DMS114 treated with DMSO at 0.1 percent for 48 hours (cell line): ENCODE results near the gene PHF21B.
A peak's percentile ranks its signal among the peaks of the same experiment; 100 is the strongest.
"Not testable (repeated sequence)": the region's sequence is repeated elsewhere in the genome, so short reads cannot be mapped to it uniquely, and the experiment has no call there.

Experiments used
- DNase-seq: peaks from one replicate; lab custom pipeline; 2025; ENCODE audit not compliant: unreplicated experiment; lab: John Stamatoyannopoulos, UW

PHF21B gene

GRCh38 chr22:45009606-45010531, at the start of gene PHF21B:
PHF21B (minus strand) TSS chr22:45010005; CDS start chr22:45009549, 456 bp downstream.
- DNase-seq: peak; percentile 66

DNA sequence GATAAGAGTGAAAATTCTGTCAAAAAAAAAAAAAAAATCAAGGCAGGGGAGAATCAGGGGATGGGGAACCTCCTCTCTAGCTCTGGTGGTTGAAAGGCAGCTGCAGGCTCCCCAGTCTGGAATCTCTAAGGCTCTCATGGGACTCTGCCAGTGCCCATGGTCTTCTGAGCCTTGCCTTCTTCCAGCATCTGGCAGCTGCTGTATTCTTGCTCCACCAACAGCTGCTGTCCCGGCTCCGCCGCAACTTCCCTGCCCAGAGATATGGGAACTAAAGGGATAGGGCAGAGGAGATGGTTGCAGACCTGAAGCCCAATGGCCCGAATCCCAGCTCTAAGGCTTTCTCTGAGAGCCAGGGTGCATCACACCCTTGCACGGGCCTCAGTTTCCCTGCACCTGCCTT, 49.5 kb upstream of the PHF21B start:
- DNase-seq: no peak

DNA sequence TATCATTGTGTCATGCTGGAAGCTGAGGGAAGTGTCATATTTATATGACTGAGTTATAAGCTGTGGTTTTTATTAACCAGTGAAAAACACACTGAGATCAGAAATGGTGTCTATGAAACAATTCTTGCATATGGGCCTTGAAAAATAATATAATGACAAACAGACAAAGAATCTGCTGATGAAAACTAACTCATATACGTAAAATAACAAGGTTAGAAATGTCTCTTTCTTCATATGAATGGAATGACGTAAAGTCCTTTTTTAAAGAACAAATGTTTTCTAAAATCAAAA, 48.8 kb upstream of the PHF21B start:
- no peak for DNase-seq

- DNase-seq: no peak
Measured at GRCh38 chr22:45055936-45056335, 46.1 kb upstream of the PHF21B start.

DNA sequence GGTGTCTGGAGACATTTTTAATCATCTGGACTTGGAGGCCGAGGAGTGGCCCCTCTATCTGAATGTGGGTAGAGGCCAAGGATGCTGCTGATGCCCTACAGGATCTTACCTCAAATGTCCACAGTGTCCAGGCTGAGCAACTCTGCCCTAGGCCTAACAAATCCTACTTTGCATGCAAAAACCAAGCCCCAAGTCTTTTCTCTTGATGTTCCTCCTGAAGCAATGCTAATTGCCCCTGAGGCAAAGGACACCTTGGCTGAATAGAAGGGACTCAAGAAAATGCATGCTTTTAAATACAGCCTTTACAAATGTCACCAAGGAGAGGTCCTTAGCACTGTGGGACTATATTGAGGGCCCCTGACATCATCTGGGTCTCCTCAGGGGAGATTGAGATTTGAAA, 43.8 kb upstream of the PHF21B start:
- no peak for DNase-seq

DNA sequence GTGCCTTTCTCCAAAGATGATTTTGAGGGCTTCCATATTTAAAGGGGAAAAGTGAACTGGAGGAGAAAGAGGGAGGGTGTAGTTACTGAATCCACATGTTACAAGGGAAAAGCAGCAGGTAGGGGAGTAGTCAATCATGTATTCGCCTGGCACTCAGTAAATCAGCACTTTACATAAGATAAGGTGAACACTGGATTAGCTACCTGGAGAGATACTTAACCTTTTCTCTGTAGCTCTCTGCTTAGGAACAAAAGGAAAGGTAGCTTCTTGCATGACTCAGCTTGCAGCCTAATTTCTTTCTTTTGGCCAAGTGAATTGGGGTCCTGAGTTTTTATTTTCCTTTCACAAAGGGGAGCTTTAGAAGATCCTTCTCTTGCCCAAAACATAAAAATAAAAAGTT, 43.3 kb upstream of the PHF21B start:
- no peak for DNase-seq

DNA sequence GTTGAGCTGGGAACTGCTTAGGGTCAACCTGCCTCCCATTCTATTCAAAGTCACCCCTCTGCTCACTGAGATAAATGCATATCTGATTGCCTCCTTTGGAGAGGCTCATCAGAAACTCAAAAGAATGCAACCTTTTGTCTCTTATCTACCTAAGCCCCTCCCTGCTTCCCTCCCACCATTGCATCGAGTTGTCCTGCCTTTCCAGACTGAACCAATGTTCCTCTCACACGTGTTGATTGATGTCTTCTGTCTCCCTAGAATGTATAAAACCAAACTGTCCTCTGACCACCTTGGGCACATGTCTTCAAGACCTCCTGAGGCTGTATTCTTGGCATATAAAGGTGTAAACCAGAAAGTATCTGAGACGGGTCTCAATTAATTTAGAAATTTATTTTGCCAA, 42.9 kb upstream of the PHF21B start:
- not testable (repeated sequence) for DNase-seq

DNA sequence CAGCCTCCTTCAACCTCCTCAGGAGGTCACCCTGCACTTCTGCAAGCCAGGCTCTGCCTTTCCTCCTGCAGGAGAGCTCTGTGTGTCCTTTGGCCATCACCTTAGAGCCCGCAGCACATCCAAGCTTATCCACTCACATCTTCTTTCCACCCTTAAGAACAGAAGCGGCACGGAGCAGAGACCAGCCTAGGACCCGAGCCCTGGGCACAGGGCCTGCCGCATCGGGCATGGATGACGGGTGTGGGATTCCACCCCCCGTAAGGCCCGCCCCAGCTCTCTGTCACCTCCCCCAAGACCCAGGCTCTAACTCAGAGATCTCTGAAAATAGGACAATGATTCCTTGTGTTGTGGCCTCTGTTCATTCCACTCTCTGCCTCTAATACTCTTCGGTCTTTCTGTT, 42.1 kb upstream of the PHF21B start:
- no peak for DNase-seq

DNA sequence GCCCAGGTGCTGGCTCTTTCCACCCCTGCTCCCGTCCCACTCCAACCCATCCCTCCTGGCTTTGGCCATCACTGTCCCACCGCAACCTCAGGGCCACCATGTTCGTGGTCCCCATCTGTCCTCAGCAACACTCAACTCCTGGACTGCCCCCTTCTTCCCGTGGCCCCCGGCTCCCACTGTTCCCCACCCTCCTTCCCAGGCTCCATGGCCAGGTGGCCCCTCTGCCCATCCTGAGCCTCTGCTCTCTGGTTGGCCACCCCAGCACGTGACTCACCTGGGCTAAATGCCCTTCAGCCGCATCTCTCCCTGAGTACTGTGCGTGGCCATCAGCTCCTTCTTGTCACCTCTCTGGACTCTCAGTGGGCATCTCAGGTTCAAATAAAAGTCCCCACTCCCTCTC, 41.6 kb upstream of the PHF21B start:
- DNase-seq: no peak

DNA sequence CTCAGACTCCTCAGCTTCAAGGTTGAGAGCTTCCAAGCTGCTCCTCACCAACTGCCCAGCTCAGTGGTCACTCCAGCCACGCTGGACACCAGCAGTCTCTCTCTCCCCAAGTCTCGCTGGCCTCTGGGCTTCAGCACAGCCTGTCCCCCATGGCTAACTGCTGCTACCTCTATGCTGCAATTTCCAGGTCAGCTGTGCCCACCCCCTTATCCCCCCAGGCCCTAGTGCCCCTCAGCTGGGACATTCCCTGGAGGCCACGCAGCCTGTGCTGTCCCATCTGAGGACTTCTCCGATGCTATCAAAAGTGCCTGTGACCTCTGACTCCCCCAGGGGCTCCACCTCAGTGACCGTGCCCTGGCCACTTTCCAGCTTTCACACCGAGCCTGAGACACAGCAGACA, 37.5 kb upstream of the PHF21B start:
- no peak for DNase-seq

GRCh38 chr22:45045208-45045607, 35.4 kb upstream of the PHF21B start:
- no peak for DNase-seq

GRCh38 chr22:45042263-45042662, 32.5 kb upstream of the PHF21B start:
- no peak for DNase-seq

GRCh38 chr22:45039133-45039532, 29.3 kb upstream of the PHF21B start:
- DNase-seq: no peak

DNA sequence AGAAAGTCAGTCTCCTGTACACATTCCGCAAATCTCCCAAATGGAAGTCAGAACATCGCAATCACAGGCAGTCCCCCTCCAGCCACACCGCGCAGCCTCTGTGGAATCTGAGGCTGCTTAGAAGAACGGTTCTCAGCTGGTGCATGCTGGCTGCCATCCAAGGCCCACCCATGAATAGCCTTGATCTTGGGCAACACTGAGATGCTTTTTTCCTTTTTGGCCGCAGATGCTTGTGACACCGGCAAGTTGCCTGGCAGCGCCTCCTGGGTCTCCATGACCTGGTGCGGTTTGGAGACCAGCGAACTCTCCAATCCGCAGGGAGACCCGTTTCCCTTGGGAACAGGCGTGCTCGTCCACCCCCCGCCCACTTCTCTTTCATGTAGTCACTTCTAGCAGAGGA, 26.3 kb upstream of the PHF21B start:
- no peak for DNase-seq

DNA sequence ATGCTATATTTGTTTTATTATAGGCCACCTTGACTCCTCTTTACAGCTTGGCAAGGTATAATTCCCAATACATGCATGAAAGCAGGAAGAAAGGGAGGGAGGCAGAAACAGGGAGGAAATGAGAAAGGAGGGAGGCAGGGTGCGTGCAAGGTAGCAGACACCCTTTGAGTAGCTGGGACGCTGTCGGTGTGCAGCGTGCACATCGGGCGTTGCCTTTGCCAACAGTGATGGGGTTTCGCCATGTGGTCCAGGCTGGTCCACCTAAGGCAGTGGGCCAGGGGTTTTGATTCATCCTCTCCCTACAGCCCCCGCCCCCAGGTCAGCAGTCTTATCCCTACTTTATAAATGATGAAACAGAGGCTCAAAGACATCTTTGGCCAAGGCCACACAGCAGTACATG, 25.0 kb upstream of the PHF21B start:
- no peak for DNase-seq

DNA sequence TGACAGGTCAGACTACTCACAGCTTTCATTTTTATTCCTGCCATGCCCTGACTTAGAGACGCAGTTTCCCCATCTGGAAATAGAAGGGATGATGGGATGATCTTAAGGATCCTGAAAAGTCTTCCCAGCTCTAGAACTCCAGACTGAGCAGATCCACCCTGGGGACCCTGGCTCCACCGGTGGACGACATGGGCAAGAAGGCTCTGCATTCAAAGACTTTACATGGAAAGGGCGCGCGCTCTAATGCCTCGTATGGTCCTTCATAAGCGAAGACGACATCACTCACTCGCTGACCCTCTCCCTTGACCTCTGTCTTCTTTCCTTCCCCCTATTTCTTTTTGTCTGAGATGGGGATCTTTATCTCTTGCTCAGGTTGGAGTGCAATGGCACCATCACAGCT, 24.4 kb upstream of the PHF21B start:
- no peak for DNase-seq

GRCh38 chr22:45033136-45033535, 23.3 kb upstream of the PHF21B start:
- no peak for DNase-seq

DNA sequence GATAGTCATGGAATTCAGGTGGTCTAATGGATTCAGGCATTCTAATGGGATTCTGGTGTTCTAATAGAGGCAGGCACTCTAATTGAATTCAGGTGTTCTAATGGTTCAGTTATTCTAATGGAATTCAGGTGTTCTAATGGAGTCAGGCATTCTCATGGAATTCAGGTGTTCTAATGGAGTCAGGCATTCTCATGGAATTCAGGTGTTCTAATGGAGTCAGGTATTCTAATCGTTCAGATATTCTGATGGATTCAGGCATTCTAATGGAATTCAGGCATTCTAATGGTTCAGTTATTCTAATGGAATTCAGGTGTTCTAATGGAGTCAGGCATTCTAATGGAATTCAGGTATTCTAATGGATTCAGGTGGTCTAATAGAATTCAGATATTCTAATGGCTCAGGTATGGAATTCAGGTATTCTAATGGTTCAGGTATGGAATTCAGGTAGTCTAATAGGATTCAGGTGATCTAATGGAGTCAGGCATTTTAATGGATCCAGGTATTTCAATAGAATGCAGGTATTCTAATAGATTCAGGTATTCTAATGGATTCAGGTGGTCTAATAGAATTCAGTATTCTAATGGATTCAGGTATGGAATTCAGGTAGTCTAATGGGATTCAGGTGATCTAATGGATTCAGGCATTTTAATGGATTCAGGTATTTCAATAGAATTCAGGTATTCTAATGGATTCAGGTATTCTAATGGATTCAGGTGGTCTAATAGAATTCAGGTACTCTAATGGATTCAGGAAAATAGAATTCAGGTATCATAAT, 22.0 kb upstream of the PHF21B start:
- DNase-seq: no peak

- DNase-seq: no peak
Measured at GRCh38 chr22:45029501-45029900, 19.7 kb upstream of the PHF21B start.

DNA sequence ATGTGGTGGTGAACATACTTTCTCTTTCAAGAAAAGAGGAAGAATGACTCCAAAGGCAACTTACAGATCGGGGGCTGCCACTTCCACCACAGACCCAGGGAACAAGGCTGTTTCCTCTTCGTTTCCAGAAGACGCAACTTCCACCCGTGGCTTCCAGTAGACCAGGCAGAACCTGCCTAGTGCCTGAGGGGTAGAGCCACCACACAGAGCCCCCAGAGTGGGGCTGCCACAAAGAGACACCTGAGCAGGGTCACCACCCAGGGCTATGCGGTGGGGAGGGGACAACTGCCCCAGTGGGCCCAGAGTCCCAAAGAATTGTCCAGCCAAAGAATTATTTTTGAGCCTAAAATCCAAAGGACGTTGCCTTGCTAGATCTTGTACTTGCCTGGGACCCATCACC, 16.7 kb upstream of the PHF21B start:
- no peak for DNase-seq

- DNase-seq: no peak
Measured at GRCh38 chr22:45023431-45023830, 13.6 kb upstream of the PHF21B start.

- DNase-seq: no peak
Measured at GRCh38 chr22:45019861-45020655, 10.3 kb upstream of the PHF21B start.
